Measurements from ENCODE around the gene PTS.
A peak's percentile ranks its signal among the peaks of the same experiment; 100 is the strongest.

The PTS gene

GRCh38 chr11:112253605-112254242 lies 27.5 kb downstream of the PTS start:
- H3K27ac ChIP-seq = no peak overlapping the region
- H3K4me3 ChIP-seq (ENCODE audit: low read depth, low read length) = no peak overlapping the region
- no peak for TF ChIP-seq CTCF (IDR thresholded peaks at IDR 0.05; ENCODE audit: low read depth, low read length, missing control alignments)
- in situ Hi-C loops (cut with HindIII; ENCODE audit: low pct_ligation_motif_present, low sequenced_read_pairs) = no loop called here
- no peak for DNase-seq
- no peaks in the 10 kb centered on the region for H3K36me3 ChIP-seq (replicated peaks)
- no peaks in the 10 kb centered on the region for H3K27me3 ChIP-seq (replicated peaks)

- H3K36me3 ChIP-seq (replicated peaks) = no peaks in the 10 kb centered on the region
- H3K27me3 ChIP-seq (replicated peaks) = no peaks in the 10 kb centered on the region
- DNase-seq = peak; percentile 90
- in situ Hi-C loops (cut with HindIII; ENCODE audit: low pct_ligation_motif_present, low sequenced_read_pairs) = no loop called here
- H3K4me3 ChIP-seq (ENCODE audit: low read depth, low read length) = no peak overlapping the region
- H3K27ac ChIP-seq = peak overlapping the region; percentile 48
- no peak for TF ChIP-seq CTCF (IDR thresholded peaks at IDR 0.05; ENCODE audit: low read depth, low read length, missing control alignments)
These were observed 29.0 kb downstream of the PTS start for GRCh38 chr11:112255067-112255720.

- TF ChIP-seq CTCF (IDR thresholded peaks at IDR 0.05; ENCODE audit: low read depth, low read length, missing control alignments) = no peak
These were observed 34.3 kb downstream of the PTS start, which contains the start of gene PLET1 for GRCh38 chr11:112260490-112260889. TSS of gene PLET1 (minus strand) at chr11:112260860. CDS start at chr11:112260589, 271 bp downstream.

GRCh38 chr11:112265659-112266409 lies 39.6 kb downstream of the PTS start:
- no peaks in the 10 kb centered on the region for H3K27me3 ChIP-seq (replicated peaks)
- H3K4me3 ChIP-seq (ENCODE audit: low read depth, low read length) = no peak overlapping the region
- no peak overlapping the region for H3K27ac ChIP-seq
- no peaks in the 10 kb centered on the region for H3K36me3 ChIP-seq (replicated peaks)
- no peak for TF ChIP-seq CTCF (IDR thresholded peaks at IDR 0.05; ENCODE audit: low read depth, low read length, missing control alignments)
- in situ Hi-C loops (cut with HindIII; ENCODE audit: low pct_ligation_motif_present, low sequenced_read_pairs) = no loop called here
- no peak for DNase-seq

More at GRCh38 chr11:112260490-112260889, 34.3 kb downstream of the PTS start, which contains the start of gene PLET1:
- H3K27me3 ChIP-seq (replicated peaks) = no peaks in the 10 kb centered on the region
- no peak for DNase-seq
- no peak within 1 kb of the TSS for H3K4me3 ChIP-seq (ENCODE audit: low read depth, low read length)
- in situ Hi-C loops (cut with HindIII; ENCODE audit: low pct_ligation_motif_present, low sequenced_read_pairs) = no loop called here
- no peak within 1 kb of the TSS for H3K27ac ChIP-seq
- no peaks in the 10 kb centered on the region for H3K36me3 ChIP-seq (replicated peaks)

GRCh38 chr11:112266410-112266778 lies 40.2 kb downstream of the PTS start:
- no peak overlapping the region for H3K4me3 ChIP-seq (ENCODE audit: low read depth, low read length)
- in situ Hi-C loops (cut with HindIII; ENCODE audit: low pct_ligation_motif_present, low sequenced_read_pairs) = no loop called here
- TF ChIP-seq CTCF (IDR thresholded peaks at IDR 0.05; ENCODE audit: low read depth, low read length, missing control alignments) = no peak
- no peaks in the 10 kb centered on the region for H3K27me3 ChIP-seq (replicated peaks)
- no peak for DNase-seq
- no peaks in the 10 kb centered on the region for H3K36me3 ChIP-seq (replicated peaks)
- no peak overlapping the region for H3K27ac ChIP-seq
